HPDE6-E6E7 (cell line): ENCODE measurements around the gene DUSP5.
"Not testable (repeated sequence)": the region's sequence is repeated elsewhere in the genome, so short reads cannot be mapped to it uniquely, and the experiment has no call there.

Source experiments
- DNase-seq: peaks from one replicate; pipeline ENCODE4 v3.0.0; 2011; ENCODE audit warnings: missing footprints; ENCODE audit errors: extremely low spot score

DUSP5 gene

GRCh38 chr10:110522365-110522988 lies 24.8 kb downstream of the DUSP5 start:
- DNase-seq = no peak

GRCh38 chr10:110523736-110524135 lies 26.0 kb downstream of the DUSP5 start:
- no peak for DNase-seq

GRCh38 chr10:110524179-110524858 lies 26.6 kb downstream of the DUSP5 start:
- no peak for DNase-seq

GRCh38 chr10:110524859-110525232 lies 27.1 kb downstream of the DUSP5 start:
- DNase-seq = no peak

GRCh38 chr10:110525349-110526260 lies 27.9 kb downstream of the DUSP5 start:
- DNase-seq = peak; percentile 54

- no peak for DNase-seq
Measured at GRCh38 chr10:110527731-110528171, 30.0 kb downstream of the DUSP5 start.

GRCh38 chr10:110528224-110528996 lies 30.7 kb downstream of the DUSP5 start:
- no peak for DNase-seq

GRCh38 chr10:110528997-110529524 lies 31.4 kb downstream of the DUSP5 start:
- DNase-seq = not testable (repeated sequence)

GRCh38 chr10:110529596-110530011 lies 31.9 kb downstream of the DUSP5 start:
- no peak for DNase-seq

- DNase-seq = peak; percentile 73
Measured at GRCh38 chr10:110530131-110530831, 32.6 kb downstream of the DUSP5 start.

- DNase-seq = no peak
Measured at GRCh38 chr10:110531687-110532086, 34.0 kb downstream of the DUSP5 start.

- DNase-seq = not testable (repeated sequence)
Measured at GRCh38 chr10:110532628-110533027, 34.9 kb downstream of the DUSP5 start.

GRCh38 chr10:110533149-110533548 lies 35.4 kb downstream of the DUSP5 start:
- DNase-seq = no peak

GRCh38 chr10:110534571-110534970 lies 36.9 kb downstream of the DUSP5 start:
- DNase-seq = no peak

- DNase-seq = no peak
Measured at GRCh38 chr10:110535958-110536891, 38.5 kb downstream of the DUSP5 start.

GRCh38 chr10:110539091-110539490 lies 41.4 kb downstream of the DUSP5 start:
- DNase-seq = no peak

- no peak for DNase-seq
Measured at GRCh38 chr10:110540031-110540430, 42.3 kb downstream of the DUSP5 start.

GRCh38 chr10:110544958-110545537 lies 47.3 kb downstream of the DUSP5 start:
- DNase-seq = no peak

GRCh38 chr10:110546077-110546476 lies 48.4 kb downstream of the DUSP5 start:
- DNase-seq = no peak
